Loucy (cell line): ENCODE measurements around the gene EPHA5.

Source experiments
- CTCF ChIP-seq: fragments of 200-600 bp; sonication (generic); conservative IDR thresholded peaks from 2 replicates; pipeline ENCODE4 v1.5.1; 2014; ENCODE audit warnings: mild to moderate bottlenecking, antibody characterized with exemption, low read length
- EZH2phosphoT487 ChIP-seq: fragments of 200-600 bp; IDR thresholded peaks from 2 replicates; pipeline ENCODE4 v1.6.1; 2018; ENCODE audit warnings: antibody characterized with exemption, mild to moderate bottlenecking, moderate library complexity, borderline replicate concordance

GRCh38 chr4:65336465-65336864 is 333.8 kb downstream of the EPHA5 start:
- TF ChIP-seq CTCF (no peak), EZH2phosphoT487 (no peak)
